ENCODE data around the gene RYR3.

The RYR3 gene

DNA sequence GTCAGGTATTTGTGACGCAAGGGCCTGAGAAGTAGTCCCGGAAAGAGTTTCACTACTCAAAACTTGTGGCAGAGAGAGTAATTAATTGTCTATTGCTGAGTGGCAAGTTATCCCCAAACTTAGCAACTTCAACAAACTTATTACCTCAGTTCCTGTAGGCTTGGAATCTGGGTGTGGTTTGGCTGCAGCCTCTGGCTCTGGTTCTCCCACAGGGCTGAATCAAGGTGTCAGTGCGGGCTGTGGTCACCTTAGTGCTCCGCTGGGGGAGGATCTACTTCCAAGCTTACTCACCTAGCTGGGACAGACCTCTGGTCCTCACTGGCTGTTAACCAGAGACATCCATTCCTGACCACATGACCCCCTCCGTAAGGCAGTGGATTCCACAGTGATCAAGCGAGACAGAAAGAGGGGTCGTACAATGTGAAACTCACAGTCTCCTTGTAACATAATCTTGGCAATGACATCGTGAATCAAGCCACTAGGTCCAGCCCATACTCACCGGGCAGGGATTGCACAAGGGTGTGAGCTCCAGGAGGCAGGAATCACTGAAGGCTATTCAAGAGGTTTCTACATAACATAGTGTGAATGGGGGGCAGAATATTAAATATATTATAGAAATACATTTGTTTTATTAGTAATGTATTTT lies 138.3 kb downstream of the RYR3 start:
- H3K4me3 ChIP-seq (ENCODE audit: low read depth, low read length), result no peak overlapping the region
- no peaks in the 10 kb centered on the region for H3K36me3 ChIP-seq (ENCODE audit: control insufficient read depth in 2 of 2, insufficient read depth in 1 of 2, low read length in 2 of 2)
- ChIA-PET CTCF (no interaction called here), POLR2A (interaction anchor here (0.6 kb wide), 1 partner anchor 198 kb away, joined by 3 read pairs; no protein-coding TSS in a partner anchor)
- no peaks in the 10 kb centered on the region for H3K9me3 ChIP-seq (ENCODE audit: control insufficient read depth, insufficient read depth, low read depth, low read length)
- no peaks in the 10 kb centered on the region; the same call in 1 of the 2 replicates for H3K4me1 ChIP-seq (ENCODE audit: control insufficient read depth, insufficient read depth, low read length)
- TF ChIP-seq ZNF324 (tag by site-specific recombination; IDR thresholded peaks at IDR 0.05), result no peak
- no peak for TF ChIP-seq ZBTB21 (tag by site-specific recombination; IDR thresholded peaks at IDR 0.05)
- no peak overlapping the region for H3K27ac ChIP-seq (ENCODE audit: extremely low read depth, low read depth, low read length)

DNA sequence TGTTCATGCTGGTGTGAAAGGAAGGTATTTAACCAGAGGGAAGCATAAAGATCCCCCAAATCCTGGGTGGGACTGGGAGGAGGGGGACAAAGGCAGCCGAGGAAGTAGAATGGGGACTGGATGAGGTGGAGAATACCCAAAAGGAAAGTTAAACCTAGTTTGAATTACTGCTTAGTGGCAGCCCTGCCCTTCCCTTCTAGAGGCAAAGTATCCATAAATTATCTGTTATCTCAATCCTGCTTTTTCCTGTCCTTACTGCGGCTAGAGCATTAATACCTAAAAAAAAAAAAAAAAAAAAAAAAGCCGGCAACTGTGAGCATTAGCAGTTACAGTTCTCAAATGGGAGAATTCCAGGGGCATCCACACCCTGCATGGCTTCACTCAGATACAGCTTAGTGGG lies 139.0 kb downstream of the RYR3 start:
- H3K4me3 ChIP-seq (ENCODE audit: low read depth, low read length), result no peak overlapping the region
- no peaks in the 10 kb centered on the region for H3K9me3 ChIP-seq (ENCODE audit: control insufficient read depth, insufficient read depth, low read depth, low read length)
- no peak overlapping the region for H3K27ac ChIP-seq (ENCODE audit: extremely low read depth, low read depth, low read length)
- H3K4me1 ChIP-seq (ENCODE audit: control insufficient read depth, insufficient read depth, low read length), result no peaks in the 10 kb centered on the region; the same call in 1 of the 2 replicates
- CTCF ChIA-PET, result no interaction called here
- TF ChIP-seq, protein P1, sequence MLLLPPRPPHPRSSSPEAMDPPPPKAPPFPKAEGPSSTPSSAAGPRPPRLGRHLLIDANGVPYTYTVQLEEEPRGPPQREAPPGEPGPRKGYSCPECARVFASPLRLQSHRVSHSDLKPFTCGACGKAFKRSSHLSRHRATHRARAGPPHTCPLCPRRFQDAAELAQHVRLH (tag by site-specific recombination; IDR thresholded peaks at IDR 0.05), result no peak
- no peaks in the 10 kb centered on the region for H3K36me3 ChIP-seq (ENCODE audit: control insufficient read depth in 2 of 2, insufficient read depth in 1 of 2, low read length in 2 of 2)
- POLR2A ChIA-PET, result no interaction called here

DNA sequence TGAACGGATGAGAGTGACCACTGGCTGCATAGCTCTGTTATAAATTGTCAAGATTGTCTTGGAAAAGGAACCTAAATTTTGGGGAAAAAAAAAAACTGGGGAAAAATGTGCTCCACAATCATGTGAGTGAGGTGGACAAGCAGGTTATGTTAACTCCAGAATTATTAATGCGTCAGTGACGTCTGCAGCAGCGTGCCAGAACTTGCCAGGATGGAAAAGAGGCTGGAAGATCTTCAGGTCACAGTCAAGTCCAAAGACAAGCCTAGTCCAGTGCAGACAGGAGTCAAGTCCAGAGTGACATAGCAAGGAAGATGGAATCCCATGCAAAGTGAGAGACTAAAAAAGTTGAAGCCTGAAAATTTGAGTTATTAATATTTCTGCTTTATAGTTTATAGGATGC lies 140.6 kb downstream of the RYR3 start:
- no peak overlapping the region for H3K27ac ChIP-seq (ENCODE audit: extremely low read depth, low read depth, low read length)
- POLR2A ChIA-PET, result no interaction called here
- CTCF ChIA-PET, result no interaction called here

DNA sequence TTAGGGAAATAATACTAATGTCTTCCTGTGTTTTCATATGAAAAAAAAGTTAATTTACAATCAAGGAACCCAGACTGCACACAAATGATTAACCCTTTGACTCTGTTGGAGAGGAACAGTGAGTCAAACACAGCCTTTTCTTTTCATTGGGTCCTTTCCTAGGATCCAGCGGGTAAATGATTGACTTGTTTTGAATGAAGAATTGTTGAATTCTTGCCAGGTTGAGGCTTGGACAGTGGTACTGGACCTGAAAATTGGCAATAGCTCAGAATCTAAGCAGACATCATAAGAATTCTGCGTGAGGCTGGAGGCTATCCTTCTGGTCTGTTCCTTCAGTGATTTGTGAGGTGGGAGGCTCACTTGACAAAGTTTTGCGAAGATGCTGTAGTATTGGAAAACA lies 143.0 kb downstream of the RYR3 start:
- ChIA-PET CTCF (no interaction called here), POLR2A (no interaction called here)
- Histone ChIP-seq H3K9me3 (ENCODE audit: control insufficient read depth, insufficient read depth, low read depth, low read length) (no peaks in the 10 kb centered on the region), H3K4me3 (ENCODE audit: low read depth, low read length) (no peak overlapping the region), H3K36me3 (ENCODE audit: control insufficient read depth in 2 of 2, insufficient read depth in 1 of 2, low read length in 2 of 2) (no peaks in the 10 kb centered on the region), H3K27ac (ENCODE audit: extremely low read depth, low read depth, low read length) (no peak overlapping the region), H3K4me1 (ENCODE audit: control insufficient read depth, insufficient read depth, low read length) (no peaks in the 10 kb centered on the region; the same call in 1 of the 2 replicates)
- TF ChIP-seq ZNF155 (tag by site-specific recombination; IDR thresholded peaks at IDR 0.05) (no peak), ZNF777 (tag by site-specific recombination; IDR thresholded peaks at IDR 0.05; ENCODE audit: borderline replicate concordance) (no peak), ZNF473 (tag by site-specific recombination; IDR thresholded peaks at IDR 0.05) (no peak), KLF7 (tag by site-specific recombination; IDR thresholded peaks at IDR 0.05; ENCODE audit: borderline replicate concordance) (no peak), ZNF660 (tag by site-specific recombination; IDR thresholded peaks at IDR 0.05) (no peak), ZNF354C (tag by site-specific recombination; IDR thresholded peaks at IDR 0.05; ENCODE audit: borderline replicate concordance, low read depth) (no peak), GLIS1 (tag by site-specific recombination; IDR thresholded peaks at IDR 0.05) (no peak), ZFP37 (tag by site-specific recombination; IDR thresholded peaks at IDR 0.05) (no peak), EGR2 (tag by site-specific recombination; IDR thresholded peaks at IDR 0.05; ENCODE audit: low read depth) (no peak), ZNF585B (tag by site-specific recombination; IDR thresholded peaks at IDR 0.05) (no peak), ZNF311 (tag by site-specific recombination; IDR thresholded peaks at IDR 0.05; ENCODE audit: borderline replicate concordance) (no peak)
- TF ChIP-seq, protein P2, sequence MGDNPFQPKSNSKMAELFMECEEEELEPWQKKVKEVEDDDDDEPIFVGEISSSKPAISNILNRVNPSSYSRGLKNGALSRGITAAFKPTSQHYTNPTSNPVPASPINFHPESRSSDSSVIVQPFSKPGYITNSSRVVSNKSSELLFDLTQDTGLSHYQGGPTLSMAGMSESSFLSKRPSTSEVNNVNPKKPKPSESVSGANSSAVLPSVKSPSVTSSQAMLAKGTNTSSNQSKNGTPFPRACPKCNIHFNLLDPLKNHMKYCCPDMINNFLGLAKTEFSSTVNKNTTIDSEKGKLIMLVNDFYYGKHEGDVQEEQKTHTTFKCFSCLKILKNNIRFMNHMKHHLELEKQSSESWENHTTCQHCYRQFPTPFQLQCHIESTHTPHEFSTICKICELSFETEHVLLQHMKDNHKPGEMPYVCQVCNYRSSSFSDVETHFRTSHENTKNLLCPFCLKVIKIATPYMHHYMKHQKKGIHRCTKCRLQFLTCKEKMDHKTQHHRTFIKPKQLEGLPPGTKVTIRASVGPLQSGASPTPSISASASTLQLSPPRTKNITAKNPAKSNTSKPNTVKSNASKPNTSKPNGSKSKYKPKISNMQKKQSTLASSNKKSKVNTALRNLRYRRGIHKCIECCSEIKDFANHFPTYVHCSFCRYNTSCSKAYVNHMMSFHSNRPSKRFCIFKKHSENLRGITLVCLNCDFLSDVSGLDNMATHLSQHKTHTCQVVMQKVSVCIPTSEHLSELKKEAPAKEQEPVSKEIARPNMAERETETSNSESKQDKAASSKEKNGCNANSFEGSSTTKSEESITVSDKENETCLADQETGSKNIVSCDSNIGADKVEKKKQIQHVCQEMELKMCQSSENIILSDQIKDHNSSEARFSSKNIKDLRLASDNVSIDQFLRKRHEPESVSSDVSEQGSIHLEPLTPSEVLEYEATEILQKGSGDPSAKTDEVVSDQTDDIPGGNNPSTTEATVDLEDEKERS (tag by site-specific recombination; IDR thresholded peaks at IDR 0.05), result no peak

More for the DNA sequence above, 140.6 kb downstream of the RYR3 start:
- H3K36me3 ChIP-seq (ENCODE audit: control insufficient read depth in 2 of 2, insufficient read depth in 1 of 2, low read length in 2 of 2), result no peaks in the 10 kb centered on the region
- TF ChIP-seq, protein P3, sequence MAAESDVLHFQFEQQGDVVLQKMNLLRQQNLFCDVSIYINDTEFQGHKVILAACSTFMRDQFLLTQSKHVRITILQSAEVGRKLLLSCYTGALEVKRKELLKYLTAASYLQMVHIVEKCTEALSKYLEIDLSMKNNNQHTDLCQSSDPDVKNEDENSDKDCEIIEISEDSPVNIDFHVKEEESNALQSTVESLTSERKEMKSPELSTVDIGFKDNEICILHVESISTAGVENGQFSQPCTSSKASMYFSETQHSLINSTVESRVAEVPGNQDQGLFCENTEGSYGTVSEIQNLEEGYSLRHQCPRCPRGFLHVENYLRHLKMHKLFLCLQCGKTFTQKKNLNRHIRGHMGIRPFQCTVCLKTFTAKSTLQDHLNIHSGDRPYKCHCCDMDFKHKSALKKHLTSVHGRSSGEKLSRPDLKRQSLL (tag by site-specific recombination; IDR thresholded peaks at IDR 0.05), result no peak
- TF ChIP-seq KLF1 (tag by site-specific recombination; IDR thresholded peaks at IDR 0.05), result no peak
- TF ChIP-seq ZNF416 (tag by site-specific recombination; IDR thresholded peaks at IDR 0.05), result no peak
- TF ChIP-seq, protein P4, sequence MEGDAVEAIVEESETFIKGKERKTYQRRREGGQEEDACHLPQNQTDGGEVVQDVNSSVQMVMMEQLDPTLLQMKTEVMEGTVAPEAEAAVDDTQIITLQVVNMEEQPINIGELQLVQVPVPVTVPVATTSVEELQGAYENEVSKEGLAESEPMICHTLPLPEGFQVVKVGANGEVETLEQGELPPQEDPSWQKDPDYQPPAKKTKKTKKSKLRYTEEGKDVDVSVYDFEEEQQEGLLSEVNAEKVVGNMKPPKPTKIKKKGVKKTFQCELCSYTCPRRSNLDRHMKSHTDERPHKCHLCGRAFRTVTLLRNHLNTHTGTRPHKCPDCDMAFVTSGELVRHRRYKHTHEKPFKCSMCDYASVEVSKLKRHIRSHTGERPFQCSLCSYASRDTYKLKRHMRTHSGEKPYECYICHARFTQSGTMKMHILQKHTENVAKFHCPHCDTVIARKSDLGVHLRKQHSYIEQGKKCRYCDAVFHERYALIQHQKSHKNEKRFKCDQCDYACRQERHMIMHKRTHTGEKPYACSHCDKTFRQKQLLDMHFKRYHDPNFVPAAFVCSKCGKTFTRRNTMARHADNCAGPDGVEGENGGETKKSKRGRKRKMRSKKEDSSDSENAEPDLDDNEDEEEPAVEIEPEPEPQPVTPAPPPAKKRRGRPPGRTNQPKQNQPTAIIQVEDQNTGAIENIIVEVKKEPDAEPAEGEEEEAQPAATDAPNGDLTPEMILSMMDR (tag by site-specific recombination; IDR thresholded peaks at IDR 0.05), result no peak
- TF ChIP-seq ZNF223 (tag by site-specific recombination; IDR thresholded peaks at IDR 0.05), result no peak
- TF ChIP-seq KLF7 (tag by site-specific recombination; IDR thresholded peaks at IDR 0.05; ENCODE audit: borderline replicate concordance), result no peak
- TF ChIP-seq ZNF202 (tag by site-specific recombination; IDR thresholded peaks at IDR 0.05; ENCODE audit: borderline replicate concordance), result no peak
- no peak for TF ChIP-seq ZNF626 (tag by site-specific recombination; IDR thresholded peaks at IDR 0.05)
- no peak overlapping the region for H3K4me3 ChIP-seq (ENCODE audit: low read depth, low read length)
- H3K9me3 ChIP-seq (ENCODE audit: control insufficient read depth, insufficient read depth, low read depth, low read length), result no peaks in the 10 kb centered on the region
- H3K4me1 ChIP-seq (ENCODE audit: control insufficient read depth, insufficient read depth, low read length), result no peaks in the 10 kb centered on the region; the same call in 1 of the 2 replicates

Data from HEK293 (cell line).